PC-3 (cell line): ENCODE data around the gene LAMA2. TPM values are rescaled to one million over a fixed set of nuclear protein-coding genes. Genes with fewer than 3 reads are reported as not detected.
A peak's percentile ranks its signal among the peaks of the same experiment; 100 is the strongest.

Source experiments
- ATAC-seq: fragments of 200-7000 bp; cut with Tn5 transposase; 2 replicates; pipeline ENCODE4 v1.9.1; 2020; ENCODE audit warnings: mild to moderate bottlenecking, moderate library complexity
- BruUV-seq: library from RNA; stranded (reverse); fragments of 400-500 nt; replicated peaks from 2 replicates; lab custom pipeline; 2021; lab: Mats Ljungman, UMichigan
- CTCF ChIA-PET: fragments of 300-600 bp; sonication (Branson Sonifier 250); formaldehyde crosslinking; loops from one replicate; lab custom pipeline; 2022; ENCODE audit warnings: antibody characterized with exemption; lab: Charles Lee
- POLR2A ChIA-PET: fragments of 300-600 bp; sonication (Branson Sonifier 250); formaldehyde crosslinking; loops from one replicate; lab custom pipeline; 2022; ENCODE audit warnings: antibody characterized with exemption; ENCODE audit not compliant: unreplicated experiment; lab: Charles Lee
- DNase-seq: peaks from one replicate; pipeline ENCODE4 v3.0.0-alpha.2; 2015
- H2AFZ ChIP-seq: fragments of 300-600 bp; sonication (generic); 2 replicates; pipeline ENCODE4 v1.6.0; 2016; ENCODE audit warnings: antibody characterized with exemption, low read length
- H3F3A ChIP-seq: fragments of 300-600 bp; sonication (generic); one replicate; pipeline ENCODE4 v1.6.0; 2017; ENCODE audit warnings: antibody characterized with exemption, low read length, control low read depth, mild to moderate bottlenecking; ENCODE audit not compliant: unreplicated experiment
- H3K27ac ChIP-seq: fragments of 300-600 bp; sonication (generic); 2 replicates; pipeline ENCODE4 v1.5.1; 2016; ENCODE audit warnings: mild to moderate bottlenecking, low read length
- H3K27me3 ChIP-seq: fragments of 300-600 bp; sonication (generic); 2 replicates; pipeline ENCODE4 v1.6.1; 2016; ENCODE audit warnings: low read length, mixed read lengths
- H3K36me3 ChIP-seq: fragments of 300-600 bp; sonication (generic); 2 replicates; pipeline ENCODE4 v1.6.1; 2016; ENCODE audit warnings: low read depth, mixed run types, low read length, mixed read lengths
- H3K4me1 ChIP-seq: fragments of 300-600 bp; sonication (generic); 2 replicates; pipeline ENCODE4 v1.5.1; 2016; ENCODE audit warnings: low read length; ENCODE audit not compliant: insufficient read depth
- H3K4me2 ChIP-seq: fragments of 300-600 bp; sonication (generic); 2 replicates; pipeline ENCODE4 v1.6.0; 2016; ENCODE audit warnings: low read length
- H3K4me3 ChIP-seq: fragments of 300-600 bp; sonication (generic); 2 replicates; pipeline ENCODE4 v1.5.1; 2016; ENCODE audit warnings: mild to moderate bottlenecking, low read length, mixed read lengths
- H3K79me2 ChIP-seq: fragments of 300-600 bp; sonication (generic); 2 replicates; pipeline ENCODE4 v1.6.1; 2017; ENCODE audit warnings: low read length, mixed read lengths
- H3K9ac ChIP-seq: fragments of 300-600 bp; sonication (generic); 2 replicates; pipeline ENCODE4 v1.6.0; 2016; ENCODE audit warnings: mild to moderate bottlenecking, low read length
- H3K9me2 ChIP-seq: fragments of 300-600 bp; sonication (generic); replicated peaks from 2 replicates; pipeline ENCODE4 v1.6.1; 2016; ENCODE audit warnings: mixed run types, low read length, mixed read lengths
- H3K9me3 ChIP-seq: fragments of 300-600 bp; sonication (generic); 2 replicates; pipeline ENCODE4 v1.6.1; 2016; ENCODE audit warnings: low read length, mixed read lengths
- H4K20me1 ChIP-seq: fragments of 300-600 bp; sonication (generic); 2 replicates; pipeline ENCODE4 v1.6.1; 2016; ENCODE audit warnings: low read length, mixed read lengths
- EZH2 ChIP-seq: fragments of 300-600 bp; sonication (generic); IDR thresholded peaks from one replicate; pipeline ENCODE4 v1.6.1; 2017; ENCODE audit warnings: antibody characterized with exemption, mild to moderate bottlenecking, low read length; ENCODE audit not compliant: unreplicated experiment
- EZH2phosphoT487 ChIP-seq: fragments of 300-600 bp; sonication (generic); IDR thresholded peaks from 2 replicates; pipeline ENCODE4 v1.6.1; 2018; ENCODE audit warnings: mild to moderate bottlenecking, antibody characterized with exemption, low read length, borderline replicate concordance
- intact Hi-C: fragments of 100-400 bp; cut with micrococcal nuclease; formaldehyde crosslinking; loops from 2 replicates; pipeline ENCODE4 v1.9.0; 2023
- total RNA-seq: library from RNA; depleted of rRNA; stranded (reverse); fragments of >200 nt; gene quantifications from 2 replicates; pipeline ENCODE4 v1.2.3, GENCODE V29; 2014
- TF ChIP-seq, protein P1 (sequence below): fragments of 300-600 bp; sonication (generic); conservative IDR thresholded peaks from 2 replicates; pipeline ENCODE4 v1.5.1; 2017; ENCODE audit warnings: antibody characterized with exemption, low read depth, mild to moderate bottlenecking, low read length

The LAMA2 gene
- total RNA-seq, 1 experiment from 2014 or later, result 0.22 TPM

GRCh38 chr6:129497481-129498441 lies 614.8 kb downstream of the LAMA2 start:
- H4K20me1 ChIP-seq, result no peaks in the 10 kb centered on the region
- H3K27ac ChIP-seq, result peak overlapping the region; percentile 21
- no peak for DNase-seq
- peaks cover 64% of the 10 kb centered on the region for H3K4me1 ChIP-seq
- H3K9me2 ChIP-seq, result no peaks in the 10 kb centered on the region
- ATAC-seq, result no peak
- POLR2A ChIA-PET, result interaction anchor here (0.5 to 0.6 kb wide), 2 partner anchors 17 to 179 kb away, joined by 3 read pairs; no protein-coding TSS in a partner anchor
- H3K27me3 ChIP-seq, result no peaks in the 10 kb centered on the region
- no peaks in the 10 kb centered on the region for H3K9me3 ChIP-seq
- CTCF ChIA-PET, result interaction anchor here (0.6 kb wide), 1 partner anchor 157 kb away, joined by 3 read pairs; no protein-coding TSS in a partner anchor
- H2AFZ ChIP-seq, result no peak overlapping the region
- no peaks in the 10 kb centered on the region for H3K79me2 ChIP-seq
- H3F3A ChIP-seq, result peaks cover 3% of the 10 kb centered on the region
- peak overlapping the region; percentile 79 for H3K4me2 ChIP-seq
- no peak for TF ChIP-seq EZH2
- TF ChIP-seq, protein P1, sequence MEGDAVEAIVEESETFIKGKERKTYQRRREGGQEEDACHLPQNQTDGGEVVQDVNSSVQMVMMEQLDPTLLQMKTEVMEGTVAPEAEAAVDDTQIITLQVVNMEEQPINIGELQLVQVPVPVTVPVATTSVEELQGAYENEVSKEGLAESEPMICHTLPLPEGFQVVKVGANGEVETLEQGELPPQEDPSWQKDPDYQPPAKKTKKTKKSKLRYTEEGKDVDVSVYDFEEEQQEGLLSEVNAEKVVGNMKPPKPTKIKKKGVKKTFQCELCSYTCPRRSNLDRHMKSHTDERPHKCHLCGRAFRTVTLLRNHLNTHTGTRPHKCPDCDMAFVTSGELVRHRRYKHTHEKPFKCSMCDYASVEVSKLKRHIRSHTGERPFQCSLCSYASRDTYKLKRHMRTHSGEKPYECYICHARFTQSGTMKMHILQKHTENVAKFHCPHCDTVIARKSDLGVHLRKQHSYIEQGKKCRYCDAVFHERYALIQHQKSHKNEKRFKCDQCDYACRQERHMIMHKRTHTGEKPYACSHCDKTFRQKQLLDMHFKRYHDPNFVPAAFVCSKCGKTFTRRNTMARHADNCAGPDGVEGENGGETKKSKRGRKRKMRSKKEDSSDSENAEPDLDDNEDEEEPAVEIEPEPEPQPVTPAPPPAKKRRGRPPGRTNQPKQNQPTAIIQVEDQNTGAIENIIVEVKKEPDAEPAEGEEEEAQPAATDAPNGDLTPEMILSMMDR, result no peak
- TF ChIP-seq EZH2phosphoT487, result no peak
- H3K4me3 ChIP-seq, result no peak overlapping the region
- no TSS peak for BruUV-seq
- no peak overlapping the region for H3K9ac ChIP-seq
- no peaks in the 10 kb centered on the region for H3K36me3 ChIP-seq
- intact Hi-C loops, result loop anchor here (2.0 to 10.0 kb wide), 4 partner anchors 69 to 525 kb away; partner anchors contain the start of gene TMEM244

DNA sequence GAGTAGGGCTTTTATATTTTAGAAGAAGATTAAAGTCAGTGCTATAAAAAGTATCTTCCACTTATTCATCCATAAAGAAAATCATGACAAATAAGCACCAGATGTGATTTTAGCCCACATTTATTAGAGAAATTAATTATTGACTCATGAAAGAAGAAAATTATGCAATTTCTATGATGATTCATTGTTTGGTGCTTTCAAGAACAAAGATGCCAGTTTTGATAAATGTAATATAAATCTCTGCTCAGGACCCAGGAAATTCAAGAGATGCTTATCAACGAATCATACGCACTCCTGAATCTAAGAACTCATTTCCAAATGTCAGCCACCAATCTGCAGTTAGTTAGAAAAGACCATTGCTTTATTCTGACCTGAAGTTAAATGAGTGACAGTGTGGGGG lies 615.6 kb downstream of the LAMA2 start:
- no peaks in the 10 kb centered on the region for H4K20me1 ChIP-seq
- H3K27ac ChIP-seq, result peak overlapping the region; percentile 52
- peak overlapping the region; percentile 49; the same call in 1 of the 2 replicates for H3K4me3 ChIP-seq
- peak overlapping the region; percentile 79 for H3K4me2 ChIP-seq
- peaks cover 59% of the 10 kb centered on the region for H3K4me1 ChIP-seq
- no peaks in the 10 kb centered on the region for H3K9me2 ChIP-seq
- no TSS peak for BruUV-seq
- ATAC-seq, result peak; percentile 12
- intact Hi-C loops, result loop anchor here (2.0 to 10.0 kb wide), 4 partner anchors 68 to 524 kb away; partner anchors contain the start of gene TMEM244
- no peaks in the 10 kb centered on the region for H3K79me2 ChIP-seq
- H2AFZ ChIP-seq, result peak overlapping the region; percentile 36
- H3K9ac ChIP-seq, result peak overlapping the region; percentile 32; the same call in 1 of the 2 replicates
- DNase-seq, result peak; percentile 49
- no peaks in the 10 kb centered on the region for H3K27me3 ChIP-seq
- H3F3A ChIP-seq, result peaks cover 3% of the 10 kb centered on the region
- ChIA-PET CTCF (interaction anchor here (0.6 kb wide), 1 partner anchor 158 kb away, joined by 3 read pairs; no protein-coding TSS in a partner anchor), POLR2A (no interaction called here)
- no peaks in the 10 kb centered on the region for H3K9me3 ChIP-seq
- TF ChIP-seq EZH2 (no peak), EZH2phosphoT487 (no peak)
- TF ChIP-seq, protein P1, result no peak
- no peaks in the 10 kb centered on the region for H3K36me3 ChIP-seq
